Measurements from ENCODE around the gene CCDC33. TPM values are rescaled to one million over a fixed set of nuclear protein-coding genes. Genes with fewer than 3 reads are reported as not detected.

Gene CCDC33
- total RNA-seq, 1 donor from 2014 or later, result 0.51 TPM

- no peaks in the 10 kb centered on the region for H3K36me3 Mint-ChIP-seq (ENCODE audit: low read depth, unreplicated experiment)
- TF ChIP-seq, protein P1, sequence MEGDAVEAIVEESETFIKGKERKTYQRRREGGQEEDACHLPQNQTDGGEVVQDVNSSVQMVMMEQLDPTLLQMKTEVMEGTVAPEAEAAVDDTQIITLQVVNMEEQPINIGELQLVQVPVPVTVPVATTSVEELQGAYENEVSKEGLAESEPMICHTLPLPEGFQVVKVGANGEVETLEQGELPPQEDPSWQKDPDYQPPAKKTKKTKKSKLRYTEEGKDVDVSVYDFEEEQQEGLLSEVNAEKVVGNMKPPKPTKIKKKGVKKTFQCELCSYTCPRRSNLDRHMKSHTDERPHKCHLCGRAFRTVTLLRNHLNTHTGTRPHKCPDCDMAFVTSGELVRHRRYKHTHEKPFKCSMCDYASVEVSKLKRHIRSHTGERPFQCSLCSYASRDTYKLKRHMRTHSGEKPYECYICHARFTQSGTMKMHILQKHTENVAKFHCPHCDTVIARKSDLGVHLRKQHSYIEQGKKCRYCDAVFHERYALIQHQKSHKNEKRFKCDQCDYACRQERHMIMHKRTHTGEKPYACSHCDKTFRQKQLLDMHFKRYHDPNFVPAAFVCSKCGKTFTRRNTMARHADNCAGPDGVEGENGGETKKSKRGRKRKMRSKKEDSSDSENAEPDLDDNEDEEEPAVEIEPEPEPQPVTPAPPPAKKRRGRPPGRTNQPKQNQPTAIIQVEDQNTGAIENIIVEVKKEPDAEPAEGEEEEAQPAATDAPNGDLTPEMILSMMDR (IDR thresholded peaks at IDR 0.05; ENCODE audit: unreplicated experiment), result no peak
- H3K27me3 Mint-ChIP-seq (ENCODE audit: unreplicated experiment), result peaks cover 15% of the 10 kb centered on the region
- no peak overlapping the region for H3K4me3 Mint-ChIP-seq (ENCODE audit: unreplicated experiment)
- peaks cover 13% of the 10 kb centered on the region for H3K4me1 Mint-ChIP-seq (ENCODE audit: unreplicated experiment)
- no peak for DNase-seq (ENCODE audit: low spot score)
- H3K9me3 Mint-ChIP-seq (ENCODE audit: unreplicated experiment), result no peaks in the 10 kb centered on the region
- no peak overlapping the region for H3K27ac Mint-ChIP-seq (ENCODE audit: unreplicated experiment)
Measured at GRCh38 chr15:74259292-74259648, 23.1 kb downstream of the CCDC33 start.

DNA sequence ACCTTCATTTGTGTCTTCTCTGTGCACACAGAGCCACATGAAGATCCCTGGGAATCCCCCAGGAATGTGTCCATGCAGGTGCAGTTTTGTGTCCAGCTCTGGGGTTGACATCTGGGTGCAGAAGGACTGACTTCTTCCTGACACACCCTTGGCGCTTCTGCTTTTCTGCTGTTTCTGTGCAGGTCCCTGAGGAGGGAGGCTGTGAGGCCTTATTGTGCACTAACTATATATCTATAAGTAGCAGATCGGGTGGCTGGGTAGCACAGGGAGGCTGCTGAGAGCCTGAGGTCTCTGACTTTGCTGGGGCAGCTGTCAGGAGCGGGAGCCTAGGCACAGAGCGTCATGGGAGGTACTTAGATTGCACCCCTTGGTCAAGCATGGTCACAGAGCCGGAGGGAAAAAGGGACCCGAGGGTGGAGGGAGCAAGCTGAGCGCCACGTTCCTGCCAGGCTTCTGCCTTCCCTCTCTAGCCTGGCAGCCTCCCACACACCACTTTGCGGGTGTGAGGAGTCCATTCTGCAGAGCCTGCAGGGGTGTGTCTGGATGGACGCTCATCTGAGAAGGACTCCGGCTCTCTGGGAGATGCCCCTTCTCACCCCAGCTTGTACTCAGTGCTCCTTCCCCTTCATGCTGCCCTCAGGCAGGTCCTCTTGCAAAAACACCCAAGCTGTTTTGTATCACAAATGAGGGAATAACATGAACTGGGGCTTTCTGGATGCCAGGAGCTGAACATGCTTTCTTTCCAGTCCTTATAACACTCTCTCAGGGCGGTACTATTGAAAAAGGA, 23.9 kb downstream of the CCDC33 start:
- Mint-ChIP-seq H3K4me3 (ENCODE audit: unreplicated experiment) (no peak overlapping the region), H3K36me3 (ENCODE audit: low read depth, unreplicated experiment) (no peaks in the 10 kb centered on the region), H3K9me3 (ENCODE audit: unreplicated experiment) (no peaks in the 10 kb centered on the region), H3K27ac (ENCODE audit: unreplicated experiment) (no peak overlapping the region), H3K27me3 (ENCODE audit: unreplicated experiment) (peaks cover 13% of the 10 kb centered on the region), H3K4me1 (ENCODE audit: unreplicated experiment) (peaks cover 13% of the 10 kb centered on the region)
- TF ChIP-seq, protein P1 (IDR thresholded peaks at IDR 0.05; ENCODE audit: unreplicated experiment), result no peak
- no peak for DNase-seq (ENCODE audit: low spot score)

DNA sequence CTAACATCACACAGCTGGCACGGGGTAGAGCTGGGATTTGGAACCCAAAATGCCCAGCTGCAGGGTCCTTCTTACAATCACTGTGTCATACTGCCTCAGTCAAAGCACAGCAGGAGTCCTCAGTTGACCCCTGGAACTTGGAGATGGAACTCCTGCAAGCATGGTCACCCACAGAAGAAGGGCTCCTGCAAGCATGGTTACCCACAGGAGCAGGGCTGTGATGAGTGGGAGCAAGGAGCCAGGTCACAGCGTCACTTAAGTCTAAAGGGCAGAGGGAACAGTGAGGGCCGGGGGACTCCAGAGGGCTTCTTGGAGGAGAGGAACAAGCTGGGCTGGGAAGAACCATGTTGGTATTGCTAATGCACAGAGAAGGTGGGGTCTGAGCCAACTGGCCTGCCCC, 24.9 kb downstream of the CCDC33 start:
- DNase-seq (ENCODE audit: low spot score), result no peak
- TF ChIP-seq, protein P1 (IDR thresholded peaks at IDR 0.05; ENCODE audit: unreplicated experiment), result no peak
- Mint-ChIP-seq H3K27me3 (ENCODE audit: unreplicated experiment) (peaks cover 14% of the 10 kb centered on the region), H3K4me1 (ENCODE audit: unreplicated experiment) (peaks cover 13% of the 10 kb centered on the region), H3K36me3 (ENCODE audit: low read depth, unreplicated experiment) (peaks cover 3% of the 10 kb centered on the region), H3K9me3 (ENCODE audit: unreplicated experiment) (no peaks in the 10 kb centered on the region), H3K4me3 (ENCODE audit: unreplicated experiment) (no peak overlapping the region), H3K27ac (ENCODE audit: unreplicated experiment) (no peak overlapping the region)

GRCh38 chr15:74261685-74262084, 25.6 kb downstream of the CCDC33 start:
- TF ChIP-seq, protein P1 (IDR thresholded peaks at IDR 0.05; ENCODE audit: unreplicated experiment), result no peak
- Mint-ChIP-seq H3K4me3 (ENCODE audit: unreplicated experiment) (peak overlapping the region; percentile 15), H3K27ac (ENCODE audit: unreplicated experiment) (no peak overlapping the region), H3K27me3 (ENCODE audit: unreplicated experiment) (peaks cover 13% of the 10 kb centered on the region), H3K36me3 (ENCODE audit: low read depth, unreplicated experiment) (peaks cover 3% of the 10 kb centered on the region), H3K4me1 (ENCODE audit: unreplicated experiment) (peaks cover 13% of the 10 kb centered on the region), H3K9me3 (ENCODE audit: unreplicated experiment) (no peaks in the 10 kb centered on the region)
- no peak for DNase-seq (ENCODE audit: low spot score)

DNA sequence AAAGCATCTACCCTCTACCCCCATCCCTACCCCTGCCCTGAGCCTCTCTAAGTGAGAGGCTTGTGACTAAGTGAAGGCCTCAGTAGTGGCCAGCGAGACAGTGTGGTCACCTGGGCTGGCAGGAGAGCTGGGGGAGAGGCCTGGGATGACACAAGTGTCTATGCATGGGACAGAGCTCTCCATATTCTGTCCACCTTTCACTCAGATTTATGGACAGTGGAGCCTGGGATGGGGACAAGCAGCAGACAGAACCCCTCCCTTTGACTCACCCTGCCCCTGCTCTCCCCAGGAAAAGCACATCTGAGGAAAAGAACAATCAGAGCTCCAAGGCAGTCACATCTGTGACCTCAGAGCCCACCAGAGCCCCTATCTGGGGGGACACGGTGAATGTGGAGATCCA, 26.0 kb downstream of the CCDC33 start:
- Mint-ChIP-seq H3K36me3 (ENCODE audit: low read depth, unreplicated experiment) (peaks cover 3% of the 10 kb centered on the region), H3K4me1 (ENCODE audit: unreplicated experiment) (peaks cover 13% of the 10 kb centered on the region), H3K9me3 (ENCODE audit: unreplicated experiment) (no peaks in the 10 kb centered on the region), H3K4me3 (ENCODE audit: unreplicated experiment) (no peak overlapping the region), H3K27ac (ENCODE audit: unreplicated experiment) (no peak overlapping the region), H3K27me3 (ENCODE audit: unreplicated experiment) (peaks cover 13% of the 10 kb centered on the region)
- TF ChIP-seq, protein P1 (IDR thresholded peaks at IDR 0.05; ENCODE audit: unreplicated experiment), result no peak
- DNase-seq (ENCODE audit: low spot score), result no peak
